Endothelial cell (in vitro differentiated cells): ENCODE measurements around the gene RAD51B. TPM values are rescaled to one million over a fixed set of nuclear protein-coding genes. Genes with fewer than 3 reads are reported as not detected.
"Not testable (repeated sequence)": the region's sequence is repeated elsewhere in the genome, so short reads cannot be mapped to it uniquely, and the experiment has no call there.

Experiments used
- DNase-seq: peaks from one replicate; pipeline ENCODE4 v3.0.0; 2021; ENCODE audit warnings: low spot score
- H3K27ac Mint-ChIP-seq: one replicate; pipeline ENCODE4 v1.8.0; 2021; ENCODE audit warnings: mixed read lengths, inconsistent platforms; ENCODE audit not compliant: unreplicated experiment
- H3K27me3 Mint-ChIP-seq: one replicate; pipeline ENCODE4 v1.8.0; 2021; ENCODE audit warnings: mild to moderate bottlenecking, moderate library complexity, mixed read lengths, inconsistent platforms; ENCODE audit not compliant: unreplicated experiment
- H3K36me3 Mint-ChIP-seq: one replicate; pipeline ENCODE4 v1.8.0; 2021; ENCODE audit warnings: mild to moderate bottlenecking, low read depth, mixed read lengths, inconsistent platforms; ENCODE audit not compliant: unreplicated experiment
- H3K4me1 Mint-ChIP-seq: one replicate; pipeline ENCODE4 v1.8.0; 2021; ENCODE audit warnings: mild to moderate bottlenecking, mixed read lengths, inconsistent platforms; ENCODE audit not compliant: unreplicated experiment
- H3K4me3 Mint-ChIP-seq: one replicate; pipeline ENCODE4 v1.8.0; 2021; ENCODE audit warnings: mild to moderate bottlenecking, mixed read lengths, inconsistent platforms; ENCODE audit not compliant: unreplicated experiment
- H3K9me3 Mint-ChIP-seq: one replicate; pipeline ENCODE4 v1.8.0; 2021; ENCODE audit warnings: mixed read lengths, inconsistent platforms; ENCODE audit not compliant: unreplicated experiment
- CTCF ChIP-seq: fragments of 200-600 bp; sonication (generic); IDR thresholded peaks from one replicate; pipeline ENCODE4 v1.5.0; 2021; ENCODE audit warnings: antibody characterized with exemption; ENCODE audit not compliant: unreplicated experiment
- total RNA-seq: library from RNA; stranded (reverse); fragmentation: NEBNext Ultra II Directional; extraction: Animal tissue kit (Norgen Biotek cat#: 25700); gene quantifications from one replicate; pipeline ENCODE4 v1.2.1, GENCODE V29; 2021; ENCODE audit not compliant: unreplicated experiment

The RAD51B gene
- total RNA-seq, 1 donor from 2014 or later, result 23.5 TPM

DNA sequence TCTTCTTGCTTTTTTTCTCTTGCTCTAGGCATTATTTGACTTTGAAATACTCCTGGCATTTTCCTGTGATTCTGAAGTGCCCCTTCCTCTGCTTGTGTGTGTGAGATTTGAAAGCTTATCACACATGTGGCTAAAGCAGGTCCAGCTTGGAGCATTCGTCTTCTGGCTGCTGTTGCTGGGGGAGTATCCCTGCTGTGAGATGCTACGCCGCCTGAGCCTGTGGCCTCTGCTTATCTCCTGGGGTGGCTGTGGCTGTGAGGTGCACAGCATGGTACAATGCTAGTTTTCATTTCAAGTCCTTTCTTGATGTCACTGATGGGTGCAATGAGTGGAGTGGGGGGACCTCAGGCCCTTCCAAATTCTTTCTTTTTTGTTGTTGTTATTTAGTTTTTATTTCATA lies 601.5 kb downstream of the RAD51B start:
- TF ChIP-seq CTCF, result no peak
- Mint-ChIP-seq H3K27ac (no peak overlapping the region), H3K36me3 (no peaks in the 10 kb centered on the region), H3K4me1 (peaks cover 20% of the 10 kb centered on the region), H3K9me3 (no peaks in the 10 kb centered on the region), H3K27me3 (no peaks in the 10 kb centered on the region), H3K4me3 (no peak overlapping the region)
- no peak for DNase-seq

GRCh38 chr14:68423686-68424085 lies 604.1 kb downstream of the RAD51B start:
- peaks cover 20% of the 10 kb centered on the region for H3K4me1 Mint-ChIP-seq
- H3K27ac Mint-ChIP-seq, result no peak overlapping the region
- H3K27me3 Mint-ChIP-seq, result peaks cover 3% of the 10 kb centered on the region
- no peaks in the 10 kb centered on the region for H3K36me3 Mint-ChIP-seq
- H3K9me3 Mint-ChIP-seq, result no peaks in the 10 kb centered on the region
- no peak overlapping the region for H3K4me3 Mint-ChIP-seq
- TF ChIP-seq CTCF, result no peak
- no peak for DNase-seq

- no peak overlapping the region for H3K27ac Mint-ChIP-seq
- H3K4me1 Mint-ChIP-seq, result peaks cover 15% of the 10 kb centered on the region
- no peaks in the 10 kb centered on the region for H3K9me3 Mint-ChIP-seq
- no peak for DNase-seq
- no peak overlapping the region for H3K4me3 Mint-ChIP-seq
- H3K36me3 Mint-ChIP-seq, result no peaks in the 10 kb centered on the region
- no peak for TF ChIP-seq CTCF
- peaks cover 3% of the 10 kb centered on the region for H3K27me3 Mint-ChIP-seq
Measured at GRCh38 chr14:68424443-68425172, 605.0 kb downstream of the RAD51B start.

- peaks cover 4% of the 10 kb centered on the region for H3K4me1 Mint-ChIP-seq
- no peak for TF ChIP-seq CTCF
- peaks cover 5% of the 10 kb centered on the region for H3K27me3 Mint-ChIP-seq
- H3K4me3 Mint-ChIP-seq, result no peak overlapping the region
- H3K36me3 Mint-ChIP-seq, result no peaks in the 10 kb centered on the region
- H3K9me3 Mint-ChIP-seq, result no peaks in the 10 kb centered on the region
- DNase-seq, result no peak
- H3K27ac Mint-ChIP-seq, result no peak overlapping the region
Measured at GRCh38 chr14:68426661-68427549, 607.3 kb downstream of the RAD51B start.

- no peak for DNase-seq
- TF ChIP-seq CTCF, result no peak
- no peak overlapping the region for H3K27ac Mint-ChIP-seq
- peaks cover 4% of the 10 kb centered on the region for H3K4me1 Mint-ChIP-seq
- H3K27me3 Mint-ChIP-seq, result peaks cover 5% of the 10 kb centered on the region
- H3K4me3 Mint-ChIP-seq, result no peak overlapping the region
- no peaks in the 10 kb centered on the region for H3K36me3 Mint-ChIP-seq
- H3K9me3 Mint-ChIP-seq, result no peaks in the 10 kb centered on the region
Measured at GRCh38 chr14:68427550-68427890, 607.9 kb downstream of the RAD51B start.

DNA sequence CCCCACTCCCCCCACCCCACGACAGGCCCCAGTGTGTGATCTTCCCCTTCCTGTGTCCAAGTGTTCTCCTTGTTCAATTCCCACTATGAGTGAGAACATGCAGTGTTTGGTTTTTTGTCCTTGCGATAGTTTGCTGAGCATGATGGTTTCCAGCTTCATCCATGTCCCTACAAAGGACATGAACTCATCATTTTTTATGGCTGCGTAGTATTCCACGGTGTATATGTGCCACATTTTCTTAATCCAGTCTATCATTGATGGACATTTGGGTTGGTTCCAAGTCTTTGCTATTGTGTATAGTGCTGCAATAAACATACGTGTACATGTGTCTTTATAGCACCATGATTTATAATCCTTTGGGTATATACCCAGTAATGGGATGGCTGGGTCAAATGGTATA lies 609.3 kb downstream of the RAD51B start:
- H3K9me3 Mint-ChIP-seq, H3K27ac Mint-ChIP-seq, DNase-seq, H3K36me3 Mint-ChIP-seq, H3K4me1 Mint-ChIP-seq, H3K27me3 Mint-ChIP-seq, H3K4me3 Mint-ChIP-seq: not testable (repeated sequence)

DNA sequence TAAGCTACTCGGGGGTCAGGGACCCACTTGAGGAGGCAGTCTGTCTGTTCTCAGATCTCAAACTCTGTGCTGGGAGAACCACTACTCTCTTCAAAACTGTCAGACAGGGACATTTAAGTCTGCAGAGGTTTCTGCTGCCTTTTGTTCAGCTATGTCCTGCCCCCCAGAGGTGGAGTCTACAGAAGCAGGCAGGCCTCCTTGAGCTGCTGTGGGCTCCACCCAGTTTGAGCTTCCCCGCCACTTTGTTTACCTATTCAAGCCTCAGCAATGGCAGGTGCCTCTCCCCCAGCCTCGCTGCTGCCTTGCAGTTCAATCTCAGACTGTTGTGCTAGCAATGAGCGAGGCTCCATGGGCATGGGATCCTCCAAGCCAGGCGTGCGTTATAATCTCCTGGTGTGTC lies 614.6 kb downstream of the RAD51B start:
- not testable (repeated sequence) for H3K9me3 Mint-ChIP-seq, H3K4me3 Mint-ChIP-seq, H3K27ac Mint-ChIP-seq, H3K4me1 Mint-ChIP-seq, H3K27me3 Mint-ChIP-seq, DNase-seq, H3K36me3 Mint-ChIP-seq
